NAMALWA (cell line): ENCODE data around the gene SYNPO.

Experiments
- DNase-seq: peaks from one replicate; pipeline ENCODE4 v3.0.0-alpha.2; 2015; ENCODE audit warnings: low spot score

SYNPO gene

GRCh38 chr5:150658121-150658520 is 17.7 kb downstream of the SYNPO start:
- no peak for DNase-seq

- DNase-seq: no peak
Measured at GRCh38 chr5:150658699-150659265, 18.3 kb downstream of the SYNPO start.

GRCh38 chr5:150659360-150660107 is 19.1 kb downstream of the SYNPO start:
- no peak for DNase-seq

- no peak for DNase-seq
Measured at GRCh38 chr5:150660108-150660831, 19.8 kb downstream of the SYNPO start.

GRCh38 chr5:150661086-150661485 is 20.6 kb downstream of the SYNPO start, which contains the start of gene MYOZ3:
Gene MYOZ3, plus strand, starts transcription at chr5:150661251. Its CDS starts 1,691 bp downstream, at chr5:150662942.
- no peak for DNase-seq

- no peak for DNase-seq
Measured at GRCh38 chr5:150661821-150662596, 21.5 kb downstream of the SYNPO start.

- no peak for DNase-seq
Measured at GRCh38 chr5:150662731-150663516, 22.5 kb downstream of the SYNPO start.

GRCh38 chr5:150663936-150664335 is 23.5 kb downstream of the SYNPO start:
- no peak for DNase-seq

GRCh38 chr5:150665044-150665443 is 24.6 kb downstream of the SYNPO start:
- no peak for DNase-seq

- no peak for DNase-seq
Measured at GRCh38 chr5:150670275-150670947, 30.0 kb downstream of the SYNPO start.

- DNase-seq: no peak
Measured at GRCh38 chr5:150670948-150671310, 30.5 kb downstream of the SYNPO start.

- DNase-seq: no peak
Measured at GRCh38 chr5:150671509-150672236, 31.2 kb downstream of the SYNPO start.

- DNase-seq: no peak
Measured at GRCh38 chr5:150672237-150672883, 31.9 kb downstream of the SYNPO start.

- DNase-seq: no peak
Measured at GRCh38 chr5:150672884-150673275, 32.4 kb downstream of the SYNPO start.

GRCh38 chr5:150674341-150674821 is 33.9 kb downstream of the SYNPO start:
- DNase-seq: no peak

- DNase-seq: no peak
Measured at GRCh38 chr5:150675069-150675468, 34.6 kb downstream of the SYNPO start.

GRCh38 chr5:150676578-150676977 is 36.1 kb downstream of the SYNPO start:
- DNase-seq: no peak

- no peak for DNase-seq
Measured at GRCh38 chr5:150689120-150689519, 48.7 kb downstream of the SYNPO start.

GRCh38 chr5:150690760-150691159 is 50.3 kb downstream of the SYNPO start:
- DNase-seq: no peak

- DNase-seq: no peak
Measured at GRCh38 chr5:150692276-150692675, 51.8 kb downstream of the SYNPO start.
